ENCODE data around the gene CDC42EP1. TPM values are rescaled to one million over a fixed set of nuclear protein-coding genes. Genes with fewer than 3 reads are reported as not detected.

The CDC42EP1 gene
- polyA plus RNA-seq, 3 donors, result 5.9 to 13.2 (median 8.5) TPM

DNA sequence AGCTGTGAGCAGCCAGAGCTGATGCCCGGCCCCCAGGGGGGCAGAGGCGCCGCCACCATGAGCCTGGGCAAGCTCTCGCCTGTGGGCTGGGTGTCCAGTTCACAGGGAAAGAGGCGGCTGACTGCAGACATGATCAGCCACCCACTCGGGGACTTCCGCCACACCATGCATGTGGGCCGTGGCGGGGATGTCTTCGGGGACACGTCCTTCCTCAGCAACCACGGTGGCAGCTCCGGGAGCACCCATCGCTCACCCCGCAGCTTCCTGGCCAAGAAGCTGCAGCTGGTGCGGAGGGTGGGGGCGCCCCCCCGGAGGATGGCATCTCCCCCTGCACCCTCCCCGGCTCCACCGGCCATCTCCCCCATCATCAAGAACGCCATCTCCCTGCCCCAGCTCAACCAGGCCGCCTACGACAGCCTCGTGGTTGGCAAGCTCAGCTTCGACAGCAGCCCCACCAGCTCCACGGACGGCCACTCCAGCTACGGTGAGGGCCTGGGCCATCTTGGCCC, 6.1 kb downstream of the CDC42EP1 start:
- H3K36me3 Mint-ChIP-seq, result peaks cover 52 to 71% of the 10 kb centered on the region in 2 donors
- H3K9me3 ChIP-seq (replicated peaks in 1 of 2; ENCODE audit: control insufficient read depth in 1 of 2, insufficient read depth in 1 of 2, low read length in 2 of 2), result no peaks in the 10 kb centered on the region
- H4K20me1 ChIP-seq (ENCODE audit: insufficient read depth, low read length), result peaks cover 94% of the 10 kb centered on the region
- peaks cover 0 to 14% of the 10 kb centered on the region in 2 donors for H3K27me3 ChIP-seq (ENCODE audit: control insufficient read depth in 2 of 2, insufficient read depth in 2 of 2, low read length in 2 of 2)
- H3K4me3 ChIP-seq (replicated peaks in 1 of 3; ENCODE audit: low read depth in 2 of 3, low read length in 3 of 3), result peak overlapping the region in 1 of 3 experiments; percentile 30
- H3K4me1 Mint-ChIP-seq, result peaks cover 60% of the 10 kb centered on the region
- intact Hi-C loops (cut with micrococcal nuclease), result loop anchor here (2.0 kb wide), 3 partner anchors 22 to 28 kb away; no protein-coding TSS in a partner anchor
- peak overlapping the region; percentile 34 for H3K9ac ChIP-seq (ENCODE audit: insufficient read depth, low read length, poor library complexity, severe bottlenecking)
- H3K4me1 ChIP-seq (ENCODE audit: control insufficient read depth in 1 of 2, insufficient read depth in 2 of 2, low read length in 2 of 2), result peaks cover 47 to 83% of the 10 kb centered on the region in 2 donors
- H3K79me2 ChIP-seq (ENCODE audit: insufficient read depth, low read length), result peaks cover 7% of the 10 kb centered on the region
- peak overlapping the region; percentile 52 for H2AFZ ChIP-seq (ENCODE audit: insufficient read depth, low read depth, low read length, poor library complexity, severe bottlenecking)
- H3K27me3 Mint-ChIP-seq (ENCODE audit: low read depth in 3 of 3), result peaks cover 23 to 36% (median 34%) of the 10 kb centered on the region in 3 donors
- H3K36me3 ChIP-seq (replicated peaks in 1 of 2; ENCODE audit: control insufficient read depth in 1 of 2, insufficient read depth in 2 of 2, low read length in 2 of 2), result peaks cover 30 to 41% of the 10 kb centered on the region in 2 donors
- H3K9me3 Mint-ChIP-seq, result peaks cover 0 to 10% (median 0%) of the 10 kb centered on the region in 7 donors
- DNase-seq, result peak; percentile 49 to 74 (median 50)
- H3K27ac ChIP-seq (ENCODE audit: low read depth in 1 of 2, low read length in 2 of 2), result peak overlapping the region in 1 of 2 donors; percentile 25
- H3K27ac Mint-ChIP-seq, result peak overlapping the region in 5 of 7 donors; percentile 38 to 79 (median 48)
- peak overlapping the region; percentile 54 to 64 for H3K4me3 Mint-ChIP-seq
- H3K4me2 ChIP-seq (replicated peaks; ENCODE audit: extremely low read depth, low read length, poor library complexity, severe bottlenecking), result peak overlapping the region; percentile 42
- WGBS (ENCODE audit: insufficient coverage), result 2% methylated on average over 28 of the region's 28 CpGs
- no peak for TF ChIP-seq CTCF (IDR thresholded peaks at IDR 0.05)

- peak; percentile 68 to 80 (median 77) for DNase-seq
- Mint-ChIP-seq H3K27me3 (ENCODE audit: low read depth in 3 of 3) (peaks cover 17 to 29% (median 26%) of the 10 kb centered on the region in 3 donors), H3K4me3 (peak overlapping the region in 1 of 2 donors; percentile 64), H3K9me3 (peaks cover 0 to 5% (median 0%) of the 10 kb centered on the region in 7 donors), H3K36me3 (peaks cover 56 to 74% of the 10 kb centered on the region in 2 donors), H3K27ac (peak overlapping the region in 6 of 7 donors; percentile 33 to 79 (median 62)), H3K4me1 (peaks cover 60% of the 10 kb centered on the region)
- peak; percentile 98 for TF ChIP-seq CTCF (IDR thresholded peaks at IDR 0.05)
- Histone ChIP-seq H3K9me3 (replicated peaks in 1 of 2; ENCODE audit: control insufficient read depth in 1 of 2, insufficient read depth in 1 of 2, low read length in 2 of 2) (no peaks in the 10 kb centered on the region), H3K4me3 (replicated peaks in 1 of 3; ENCODE audit: low read depth in 2 of 3, low read length in 3 of 3) (peak overlapping the region in 1 of 3 experiments; percentile 37), H3K79me2 (ENCODE audit: insufficient read depth, low read length) (peaks cover 12% of the 10 kb centered on the region), H3K27me3 (ENCODE audit: control insufficient read depth in 2 of 2, insufficient read depth in 2 of 2, low read length in 2 of 2) (peaks cover 0 to 6% of the 10 kb centered on the region in 2 donors), H3K4me2 (replicated peaks; ENCODE audit: extremely low read depth, low read length, poor library complexity, severe bottlenecking) (peak overlapping the region; percentile 42), H2AFZ (ENCODE audit: insufficient read depth, low read depth, low read length, poor library complexity, severe bottlenecking) (no peak overlapping the region), H3K9ac (ENCODE audit: insufficient read depth, low read length, poor library complexity, severe bottlenecking) (peak overlapping the region; percentile 34), H4K20me1 (ENCODE audit: insufficient read depth, low read length) (peaks cover 97% of the 10 kb centered on the region), H3K36me3 (replicated peaks in 1 of 2; ENCODE audit: control insufficient read depth in 1 of 2, insufficient read depth in 2 of 2, low read length in 2 of 2) (peaks cover 37 to 49% of the 10 kb centered on the region in 2 donors), H3K4me1 (ENCODE audit: control insufficient read depth in 1 of 2, insufficient read depth in 2 of 2, low read length in 2 of 2) (peaks cover 44 to 83% of the 10 kb centered on the region in 2 donors), H3K27ac (ENCODE audit: low read depth in 1 of 2, low read length in 2 of 2) (peak overlapping the region in 1 of 2 donors; percentile 25)
- intact Hi-C loops (cut with micrococcal nuclease), result loop anchor here (1.0 to 2.0 kb wide), 4 partner anchors 22 to 29 kb away; no protein-coding TSS in a partner anchor
- 22% methylated on average over 14 of the region's 16 CpGs for WGBS (ENCODE audit: insufficient coverage)
Measured at GRCh38 chr22:37566903-37567798, 6.9 kb downstream of the CDC42EP1 start.

Data from CD14-positive monocyte (primary cell).